AG09309 (cell line): ENCODE results near the gene MESP1.
"Not testable (repeated sequence)": the region's sequence is repeated elsewhere in the genome, so short reads cannot be mapped to it uniquely, and the experiment has no call there.

Experiments
- DNase-seq: peaks from one replicate; pipeline ENCODE4 v3.0.0-alpha.2; 2010; ENCODE audit warnings: low read depth
- H3K4me3 ChIP-seq: 2 replicates; pipeline ENCODE4 v1.5.1; 2011; ENCODE audit warnings: mild to moderate bottlenecking, low read depth, low read length, moderate library complexity; ENCODE audit not compliant: control insufficient read depth
- TF ChIP-seq, protein P1 (sequence below): IDR thresholded peaks from 2 replicates; pipeline ENCODE4 v1.5.1; 2011; ENCODE audit warnings: mild to moderate bottlenecking, low read depth, low read length, inconsistent platforms; ENCODE audit not compliant: insufficient read depth, control insufficient read depth; ENCODE audit errors: missing control alignments

MESP1 gene

DNA sequence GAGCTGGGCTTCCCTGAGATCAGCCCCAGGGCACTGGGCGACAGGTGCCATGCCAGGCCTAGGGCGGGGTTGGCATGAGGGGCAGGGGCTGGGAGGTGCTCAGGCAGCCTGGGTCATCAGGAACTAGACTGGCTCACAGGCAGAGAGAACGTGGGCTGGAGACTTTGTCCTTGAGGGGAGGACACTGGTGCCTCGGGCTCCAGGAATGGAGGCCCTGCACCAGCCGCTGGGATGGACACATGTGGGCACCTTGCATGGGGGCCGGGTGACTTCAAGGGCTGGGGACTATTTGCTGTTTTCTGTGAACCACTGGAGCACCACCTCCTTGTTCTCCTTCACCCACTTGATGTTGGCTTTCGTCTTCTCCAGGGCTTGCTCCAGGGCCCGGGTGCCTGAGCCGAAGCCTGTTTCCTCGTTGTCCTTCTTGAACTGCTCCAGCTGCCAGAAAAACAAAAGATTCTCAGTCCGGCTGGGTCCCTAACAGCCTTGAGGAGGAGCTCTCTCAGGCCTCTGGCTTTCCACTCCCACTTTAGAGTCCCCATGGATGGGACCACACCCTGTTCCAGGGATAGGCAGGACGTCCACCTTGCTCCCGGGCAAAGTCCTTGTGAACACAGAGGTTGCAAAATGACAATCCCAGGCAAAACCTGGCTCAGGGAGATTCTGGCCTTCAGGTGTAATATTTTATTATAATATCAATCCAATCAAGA, 34.2 kb upstream of the MESP1 start:
- no peak overlapping the region for H3K4me3 ChIP-seq
- no peak for DNase-seq
- TF ChIP-seq, protein P1, sequence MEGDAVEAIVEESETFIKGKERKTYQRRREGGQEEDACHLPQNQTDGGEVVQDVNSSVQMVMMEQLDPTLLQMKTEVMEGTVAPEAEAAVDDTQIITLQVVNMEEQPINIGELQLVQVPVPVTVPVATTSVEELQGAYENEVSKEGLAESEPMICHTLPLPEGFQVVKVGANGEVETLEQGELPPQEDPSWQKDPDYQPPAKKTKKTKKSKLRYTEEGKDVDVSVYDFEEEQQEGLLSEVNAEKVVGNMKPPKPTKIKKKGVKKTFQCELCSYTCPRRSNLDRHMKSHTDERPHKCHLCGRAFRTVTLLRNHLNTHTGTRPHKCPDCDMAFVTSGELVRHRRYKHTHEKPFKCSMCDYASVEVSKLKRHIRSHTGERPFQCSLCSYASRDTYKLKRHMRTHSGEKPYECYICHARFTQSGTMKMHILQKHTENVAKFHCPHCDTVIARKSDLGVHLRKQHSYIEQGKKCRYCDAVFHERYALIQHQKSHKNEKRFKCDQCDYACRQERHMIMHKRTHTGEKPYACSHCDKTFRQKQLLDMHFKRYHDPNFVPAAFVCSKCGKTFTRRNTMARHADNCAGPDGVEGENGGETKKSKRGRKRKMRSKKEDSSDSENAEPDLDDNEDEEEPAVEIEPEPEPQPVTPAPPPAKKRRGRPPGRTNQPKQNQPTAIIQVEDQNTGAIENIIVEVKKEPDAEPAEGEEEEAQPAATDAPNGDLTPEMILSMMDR, result no peak

DNA sequence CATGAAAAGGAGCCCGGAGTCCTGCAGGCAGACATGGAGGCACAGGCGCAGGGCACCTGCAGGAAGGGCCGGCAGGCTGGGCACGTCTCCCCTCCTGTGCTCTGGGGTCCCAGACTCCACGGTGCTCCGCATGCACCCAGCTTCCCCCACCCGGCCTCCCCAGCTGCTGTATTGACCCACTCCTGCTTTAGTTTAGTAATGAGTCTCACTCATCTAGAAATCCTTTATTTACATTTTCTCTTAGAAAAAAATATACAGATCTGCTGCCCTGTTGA, 33.6 kb upstream of the MESP1 start:
- TF ChIP-seq, protein P1, result no peak
- no peak for DNase-seq
- no peak overlapping the region for H3K4me3 ChIP-seq

DNA sequence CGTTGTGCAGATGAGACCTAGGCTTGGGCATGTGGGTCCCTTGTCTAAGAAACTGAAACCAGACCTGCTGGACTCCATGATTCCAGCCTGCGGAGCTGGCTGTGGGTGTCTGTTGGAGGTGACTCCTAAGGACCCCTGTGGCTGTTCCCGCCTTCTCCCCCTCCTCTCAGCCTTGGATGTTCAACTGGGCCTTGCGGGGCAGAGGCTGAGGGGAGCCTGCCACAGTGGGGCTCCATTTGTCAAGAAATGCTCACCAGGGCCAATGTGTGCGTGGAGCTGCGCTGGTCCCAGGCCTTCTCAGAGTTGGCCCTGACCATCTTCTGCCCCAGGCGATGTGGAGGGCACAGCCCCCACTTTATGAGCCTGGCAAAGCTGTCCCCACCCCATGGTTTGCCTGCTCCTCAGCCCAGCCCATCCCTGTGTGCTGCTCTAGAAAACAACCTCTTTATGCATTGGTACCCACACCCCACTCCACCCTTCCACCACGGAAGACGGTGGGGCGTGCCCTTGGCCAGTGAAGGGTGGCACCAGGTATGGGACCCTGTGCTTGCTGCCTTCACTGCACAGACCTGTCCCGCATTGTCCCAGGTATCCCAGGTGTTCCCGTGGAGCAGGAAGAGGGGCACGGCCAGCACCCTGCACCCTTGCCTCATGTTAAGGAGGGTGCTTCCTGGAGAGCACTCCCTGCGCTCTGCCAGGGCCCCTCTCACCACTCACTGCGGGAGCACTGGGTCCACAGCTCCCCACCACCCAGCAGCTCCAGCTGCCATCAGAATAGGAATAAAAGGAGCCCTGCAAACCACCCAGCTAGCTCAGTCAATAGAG, 33.0 kb upstream of the MESP1 start:
- TF ChIP-seq, protein P1, result no peak
- H3K4me3 ChIP-seq, result no peak overlapping the region
- DNase-seq, result no peak

- no peak overlapping the region for H3K4me3 ChIP-seq
- TF ChIP-seq, protein P1, result no peak
These were observed 32.2 kb upstream of the MESP1 start for GRCh38 chr15:89783111-89783860.

DNA sequence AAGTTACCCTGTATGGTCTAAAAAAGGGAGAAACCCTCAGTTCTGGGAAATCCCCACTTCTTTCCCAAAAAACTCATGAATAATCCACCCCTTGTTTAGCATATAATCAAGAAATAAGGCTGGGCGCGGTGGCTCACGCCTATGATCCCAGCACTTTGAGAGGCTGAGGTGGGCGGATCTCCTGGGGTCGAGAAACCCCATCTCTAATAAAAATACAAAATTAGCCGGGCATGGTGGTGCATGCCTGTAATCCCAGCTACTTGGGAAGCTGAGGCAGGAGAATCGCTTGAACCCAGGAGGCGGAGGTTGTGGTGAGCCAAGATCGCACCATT, 31.5 kb upstream of the MESP1 start:
- not testable (repeated sequence) for H3K4me3 ChIP-seq, DNase-seq

More at GRCh38 chr15:89783111-89783860, 32.2 kb upstream of the MESP1 start:
- DNase-seq, result peak; percentile 64

DNA sequence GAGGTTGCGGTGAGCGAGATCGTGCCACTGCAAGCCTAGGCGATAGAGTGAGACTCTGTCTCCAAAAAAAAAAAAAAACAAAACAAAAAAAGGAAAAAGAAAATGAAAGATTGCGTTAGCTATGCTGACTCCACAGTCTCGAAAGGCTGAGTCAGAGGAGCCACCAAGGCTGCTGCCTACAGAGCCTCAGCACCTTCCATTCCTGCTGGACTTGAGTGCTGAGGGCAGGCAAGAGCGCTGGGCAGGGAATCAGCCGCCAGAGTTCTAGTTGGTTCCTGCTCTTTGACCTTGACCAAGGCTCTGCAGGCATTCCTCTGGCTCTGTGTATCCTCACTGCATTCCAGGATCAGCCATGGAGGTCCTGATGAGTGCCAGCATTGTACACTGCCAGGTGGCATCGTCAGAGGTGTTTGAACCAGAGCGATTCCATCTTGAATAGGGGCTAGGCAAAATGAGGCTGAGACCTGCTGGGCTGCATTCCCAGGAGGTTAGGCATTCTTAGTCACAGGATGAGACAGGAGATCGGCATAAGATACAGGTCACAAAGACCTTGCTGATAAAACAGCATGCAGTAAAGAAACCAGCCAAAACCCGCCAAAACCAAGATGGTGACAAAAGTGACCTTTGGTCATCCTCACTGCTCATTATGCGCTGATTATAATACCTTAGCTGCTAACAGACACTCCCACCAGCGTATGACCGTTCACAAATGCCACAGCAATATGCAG, 31.0 kb upstream of the MESP1 start:
- H3K4me3 ChIP-seq, result no peak overlapping the region
- DNase-seq, result peak; percentile 52
- TF ChIP-seq, protein P1, result no peak

DNA sequence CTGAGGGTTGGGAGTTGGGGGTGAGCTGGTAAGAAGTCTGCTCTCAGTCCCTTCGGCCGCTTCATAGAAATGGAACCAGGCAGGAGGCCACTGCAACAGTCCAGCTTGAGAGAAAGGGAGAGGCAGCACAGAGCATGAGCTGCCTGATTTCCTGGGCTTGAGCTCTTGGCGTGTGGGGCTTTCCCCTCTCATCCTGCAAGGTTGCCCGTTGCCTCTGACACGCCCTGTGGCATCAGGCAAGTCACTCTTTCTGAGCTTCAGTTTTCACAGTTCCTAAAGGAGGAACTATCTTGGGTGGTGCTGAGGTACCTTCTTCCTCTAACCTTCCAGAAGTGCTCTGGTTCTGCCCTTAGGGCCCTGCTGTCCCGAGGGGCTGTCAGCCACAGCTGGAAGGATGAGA, 30.0 kb upstream of the MESP1 start:
- DNase-seq, result no peak
- TF ChIP-seq, protein P1, result no peak
- H3K4me3 ChIP-seq, result no peak overlapping the region
